ENCODE results near the gene TTBK2.

TTBK2 gene

GRCh38 chr15:42750306-42750705, 170.3 kb downstream of the TTBK2 start:
- DNase-seq: no peak

GRCh38 chr15:42749266-42749665, 171.3 kb downstream of the TTBK2 start:
- DNase-seq: no peak

GRCh38 chr15:42744195-42744594, 176.4 kb downstream of the TTBK2 start:
- DNase-seq: no peak

DNA sequence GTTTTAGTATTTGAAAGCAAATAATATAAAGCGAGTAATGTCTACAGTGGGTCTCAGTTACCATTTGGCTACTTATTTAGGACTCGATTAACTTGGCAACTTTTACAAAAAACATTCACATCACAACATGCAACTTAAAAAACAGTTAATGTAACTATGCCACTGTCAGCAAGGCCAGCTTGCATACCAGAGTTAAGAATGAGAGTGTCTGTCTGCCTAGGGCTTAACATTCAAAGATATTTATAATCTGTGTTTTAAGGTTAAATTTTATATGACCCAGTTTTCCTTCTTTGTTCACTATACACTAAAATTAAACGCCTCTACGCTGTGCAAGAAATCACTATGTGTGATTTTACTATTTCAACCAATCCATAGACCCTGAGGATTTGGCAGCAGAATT, 178.4 kb downstream of the TTBK2 start:
- DNase-seq: no peak

GRCh38 chr15:42741710-42742109, 178.9 kb downstream of the TTBK2 start:
- DNase-seq: no peak

GRCh38 chr15:42737529-42738328, 182.8 kb downstream of the TTBK2 start:
- no peak for DNase-seq

GRCh38 chr15:42736793-42737528, 183.6 kb downstream of the TTBK2 start, which contains the start of gene CDAN1:
CDAN1 (minus strand) TSS chr15:42737128; CDS start chr15:42737102, 26 bp downstream.
- DNase-seq: peak; percentile 86 to 94 (median 88)

DNA sequence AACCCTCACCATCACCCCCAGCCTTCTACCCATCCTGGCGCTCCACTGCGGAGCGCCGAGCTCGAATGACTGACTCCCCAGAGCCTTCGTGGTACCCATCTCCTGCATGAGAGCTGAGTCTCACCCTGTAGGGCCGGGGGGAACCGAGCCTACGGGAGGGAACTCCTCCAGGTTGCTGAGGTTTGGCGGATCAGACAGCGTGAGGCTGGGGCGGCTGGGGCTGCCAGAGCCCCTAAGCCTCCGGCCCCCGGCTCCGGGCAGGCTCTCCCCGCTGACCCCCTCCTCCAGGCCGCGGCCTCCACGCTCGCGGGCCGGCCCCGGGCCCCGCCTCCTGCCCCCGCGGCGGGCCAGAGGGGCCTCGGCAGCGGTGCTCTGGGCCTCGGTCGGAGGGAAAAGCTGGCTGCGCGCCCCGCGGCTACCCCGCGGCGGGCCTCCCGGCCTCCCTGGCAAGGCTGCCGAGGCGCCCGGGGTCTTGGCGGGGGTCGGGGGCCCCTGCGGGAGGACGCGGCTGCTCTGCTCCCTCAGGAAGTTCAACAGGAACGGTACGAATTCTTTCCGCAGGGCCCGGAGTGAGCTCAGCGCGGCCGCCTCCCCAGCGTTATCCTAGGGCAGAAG, 184.3 kb downstream of the TTBK2 start:
- DNase-seq: peak in 2 of 5 donors; percentile 7 to 12

- no peak for DNase-seq
Observed at GRCh38 chr15:42735382-42736165, 185.0 kb downstream of the TTBK2 start.

GRCh38 chr15:42734076-42734672, 186.4 kb downstream of the TTBK2 start:
- DNase-seq: no peak

- DNase-seq: no peak
Observed at GRCh38 chr15:42733027-42733426, 187.6 kb downstream of the TTBK2 start.

- no peak for DNase-seq
Observed at GRCh38 chr15:42732095-42732827, 188.3 kb downstream of the TTBK2 start.

DNA sequence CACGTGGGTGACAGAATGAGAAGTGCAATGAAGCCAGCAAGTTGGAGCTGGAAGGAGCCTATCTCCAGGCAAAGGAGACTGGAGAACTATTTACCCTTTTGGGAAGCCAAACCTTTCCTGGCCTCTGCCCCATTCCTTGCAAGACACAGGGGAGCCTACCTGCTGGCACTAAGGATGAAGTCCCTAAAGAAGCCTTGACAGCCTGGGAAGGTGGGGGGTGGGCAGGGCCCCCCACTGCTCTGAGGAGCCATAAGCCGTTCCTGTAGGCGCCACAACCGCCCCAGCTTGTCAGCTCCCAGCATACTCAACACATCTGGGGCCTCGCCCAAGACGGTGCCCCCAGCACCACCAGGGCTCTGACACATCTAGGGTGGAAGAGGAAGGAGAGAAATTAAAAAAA, 189.1 kb downstream of the TTBK2 start:
- no peak for DNase-seq

GRCh38 chr15:42730536-42730935, 190.0 kb downstream of the TTBK2 start:
- no peak for DNase-seq

DNA sequence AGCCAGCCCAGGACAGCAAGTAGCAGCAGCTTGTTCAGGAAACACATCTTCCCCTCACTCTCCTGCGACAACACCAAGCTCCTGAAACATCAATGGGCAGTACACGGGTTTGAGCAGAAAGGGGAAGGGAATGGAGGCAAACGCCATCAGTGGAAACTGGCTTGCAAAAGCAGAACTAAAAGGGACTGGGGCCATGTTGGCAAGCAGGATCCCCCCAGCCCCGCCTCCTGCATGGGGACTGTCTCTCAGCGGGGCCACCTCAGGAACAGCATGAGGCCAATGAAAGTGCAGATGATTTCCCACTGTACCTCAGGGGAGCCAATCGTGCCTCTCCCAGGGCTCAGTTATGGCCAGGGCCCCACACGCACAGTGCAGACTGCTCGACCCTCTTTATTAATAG, 190.4 kb downstream of the TTBK2 start:
- DNase-seq: no peak

GRCh38 chr15:42729409-42729808, 191.2 kb downstream of the TTBK2 start:
- DNase-seq: no peak

GRCh38 chr15:42728972-42729371, 191.6 kb downstream of the TTBK2 start:
- no peak for DNase-seq

DNA sequence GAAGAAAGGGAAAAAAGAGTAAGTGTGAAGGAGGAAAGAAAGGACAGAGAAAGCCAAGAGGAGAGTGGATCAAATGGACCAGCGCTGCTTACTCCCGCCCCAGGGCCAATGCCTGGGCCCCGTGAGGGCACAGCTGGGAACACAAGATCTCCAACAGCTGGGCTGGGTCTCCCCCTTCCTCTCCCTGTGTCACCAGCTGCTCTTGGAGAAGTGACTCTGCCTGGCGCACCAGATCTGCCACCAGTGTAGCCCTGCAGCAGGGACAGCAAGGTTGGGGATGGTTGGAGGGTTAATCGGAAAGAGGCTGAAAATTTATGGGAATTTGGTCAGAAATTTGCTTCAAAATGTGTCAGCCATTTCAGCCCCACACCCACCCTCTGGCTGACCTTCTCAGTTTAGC, 192.0 kb downstream of the TTBK2 start:
- no peak for DNase-seq

GRCh38 chr15:42727750-42728381, 192.7 kb downstream of the TTBK2 start:
- DNase-seq: no peak

- no peak for DNase-seq
Observed at GRCh38 chr15:42726114-42726513, 194.5 kb downstream of the TTBK2 start.

GRCh38 chr15:42725331-42725903, 195.2 kb downstream of the TTBK2 start:
- no peak for DNase-seq
